ENCODE measurements around the gene BACH2.
A peak's percentile ranks its signal among the peaks of the same experiment; 100 is the strongest.
"Not testable (repeated sequence)": the region's sequence is repeated elsewhere in the genome, so short reads cannot be mapped to it uniquely, and the experiment has no call there.

BACH2 gene

DNA sequence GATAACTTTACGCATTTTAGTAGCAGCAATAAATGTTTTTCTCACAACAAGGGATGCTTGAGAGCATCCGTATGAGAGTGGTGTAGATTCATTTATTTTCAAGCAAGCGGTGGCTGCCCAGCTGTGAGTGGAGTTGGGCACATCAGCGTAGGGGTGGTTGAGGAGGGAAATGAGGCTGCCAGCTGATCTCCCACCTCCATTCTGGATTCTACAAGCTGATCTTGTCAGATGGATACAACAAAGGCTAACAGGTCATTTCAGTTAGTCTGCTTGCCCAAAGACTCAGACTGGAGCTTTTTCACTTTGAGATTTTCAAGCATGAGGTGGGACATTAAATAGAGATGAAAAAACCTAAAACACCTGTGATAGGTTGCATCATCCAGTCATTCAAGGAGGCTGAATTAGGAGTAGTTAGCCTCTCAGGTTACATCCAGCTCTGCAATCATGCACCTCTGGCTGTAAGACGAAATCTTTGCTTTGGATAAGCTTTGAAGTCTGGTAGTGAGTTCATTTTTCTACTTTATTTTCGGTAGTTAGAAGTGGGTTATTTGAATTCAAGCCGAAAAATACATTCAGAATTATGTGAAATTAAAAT, 1.9 kb upstream of the BACH2 start:
- DNase-seq = no peak

DNA sequence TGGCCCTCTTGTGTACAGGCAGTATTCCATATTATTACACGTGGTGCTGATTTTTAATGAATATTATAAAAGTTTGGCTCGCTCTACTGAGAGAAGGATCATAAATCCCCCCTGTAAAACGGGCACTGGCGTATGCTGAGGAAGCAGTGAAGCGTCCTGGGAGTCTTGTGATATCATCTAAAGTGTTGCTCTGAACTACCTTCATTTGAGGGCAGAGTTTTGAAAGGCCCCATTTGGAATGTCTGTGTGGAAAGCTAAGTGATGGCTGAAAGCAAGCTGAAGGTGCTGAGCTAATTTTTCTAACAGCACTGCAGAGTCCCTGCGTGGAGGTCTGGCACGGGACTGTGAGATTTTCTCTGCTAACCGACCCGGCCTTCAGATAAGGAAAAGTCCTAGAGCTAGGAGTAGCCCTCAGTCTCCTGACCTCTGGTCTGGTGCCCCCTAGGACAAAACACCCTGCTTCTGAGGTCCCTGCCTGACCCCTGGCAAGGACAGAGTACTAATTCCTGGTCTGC, 1.3 kb upstream of the BACH2 start:
- DNase-seq = no peak

DNA sequence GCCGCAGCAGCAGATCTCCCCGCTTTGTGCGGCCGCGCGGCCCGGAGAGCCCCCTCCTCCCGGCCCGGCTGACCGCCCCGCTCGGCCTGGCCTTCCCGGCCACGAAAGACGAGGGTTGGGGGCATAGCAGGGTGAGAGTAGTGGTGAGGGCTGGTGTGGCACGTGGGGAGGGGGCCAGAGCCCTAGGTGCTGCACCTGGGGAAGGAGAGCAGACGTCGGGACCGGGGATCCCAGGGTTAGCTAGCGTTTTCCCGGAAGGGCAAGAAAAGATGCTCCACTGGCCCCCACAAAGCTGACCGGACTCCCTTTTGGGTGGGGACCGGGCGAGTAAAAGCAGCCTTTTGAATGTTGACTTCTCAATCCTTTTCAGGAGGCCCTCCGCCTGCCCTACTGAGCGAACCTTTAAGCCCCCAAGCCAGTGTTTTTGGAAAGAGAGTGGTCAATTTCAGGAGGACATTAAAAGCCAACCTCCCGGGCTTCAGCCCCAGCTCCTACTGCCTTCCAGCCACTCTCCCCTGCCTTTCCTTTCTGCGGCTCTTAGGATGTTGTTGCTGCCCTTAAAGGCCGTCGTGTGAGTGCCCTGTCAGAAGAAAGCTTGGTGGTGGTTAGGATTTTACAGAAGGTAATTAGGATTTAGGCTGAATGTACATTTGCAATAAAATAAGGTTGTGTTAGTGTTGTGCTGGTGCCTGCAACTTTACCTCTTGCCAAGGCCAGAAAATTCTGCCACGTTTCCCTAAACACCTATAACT, 648 bp upstream of the BACH2 start:
- no peak for DNase-seq

DNA sequence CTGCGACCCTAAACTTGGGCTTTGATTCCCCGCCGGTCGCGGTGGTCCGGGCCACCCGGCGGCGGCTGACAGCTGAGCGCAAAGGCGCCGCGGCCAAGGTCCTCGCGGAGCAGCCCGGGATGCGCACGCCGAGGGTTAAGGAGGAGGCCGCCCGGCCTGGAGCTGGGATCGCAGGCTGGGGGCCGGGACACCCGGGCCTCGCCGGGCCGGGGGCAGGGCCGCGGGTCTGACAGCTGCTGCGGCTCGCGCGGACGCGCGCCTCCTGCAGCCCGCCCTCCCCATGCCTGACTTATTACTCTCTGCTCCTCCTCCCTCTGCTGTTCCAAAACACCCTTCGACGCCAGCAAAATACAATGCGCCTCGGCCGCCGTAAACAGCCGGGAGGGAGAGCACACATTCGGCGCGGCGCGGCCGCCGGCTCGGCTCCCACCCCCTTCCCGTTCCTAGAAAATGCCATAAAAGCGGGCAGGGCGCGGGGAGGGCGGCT, 746 bp downstream of the BACH2 start:
- peak; percentile 86 for DNase-seq

DNA sequence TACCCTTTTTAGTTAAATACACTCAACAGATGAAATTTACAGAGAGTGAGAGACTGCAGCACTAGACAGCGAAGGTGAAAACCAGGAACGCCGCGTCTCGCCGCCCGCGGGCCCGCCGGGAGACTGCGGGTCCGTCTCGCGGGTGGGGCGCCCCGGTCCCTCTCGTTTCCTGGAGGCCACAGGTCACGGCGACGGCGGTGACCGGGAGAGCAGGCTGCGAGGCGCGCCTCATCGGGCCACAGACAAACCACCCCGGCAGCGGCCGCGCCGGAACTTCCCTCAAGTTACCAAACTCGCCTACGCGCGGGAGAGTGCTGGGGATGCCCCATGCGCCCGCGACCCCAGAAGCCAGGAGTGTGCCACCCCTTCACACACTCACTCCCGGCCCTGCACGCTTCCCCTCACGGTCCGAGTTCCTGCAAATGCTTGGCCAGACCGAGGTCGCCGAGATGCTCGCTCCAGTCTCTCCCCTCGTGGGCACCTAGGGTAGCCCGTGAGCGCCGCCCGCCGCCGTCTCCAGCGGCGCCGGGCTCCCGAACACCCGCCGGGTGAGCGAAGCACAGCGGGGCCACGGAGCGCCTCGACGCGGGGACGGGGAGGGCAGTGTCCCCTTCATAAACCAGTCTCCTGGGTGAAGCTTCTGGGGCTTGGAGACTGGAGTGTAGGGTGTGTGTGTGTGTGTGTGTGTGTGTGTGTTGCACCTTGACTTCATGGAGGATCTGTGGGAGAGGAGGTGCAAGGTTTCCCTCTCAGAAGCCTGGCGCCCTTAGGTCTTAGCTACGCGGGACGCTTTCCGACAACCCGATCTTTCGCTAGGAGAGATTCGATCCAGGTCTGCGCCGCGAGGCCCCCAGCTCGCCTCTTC, 1.4 kb downstream of the BACH2 start:
- peak; percentile 74 for DNase-seq

DNA sequence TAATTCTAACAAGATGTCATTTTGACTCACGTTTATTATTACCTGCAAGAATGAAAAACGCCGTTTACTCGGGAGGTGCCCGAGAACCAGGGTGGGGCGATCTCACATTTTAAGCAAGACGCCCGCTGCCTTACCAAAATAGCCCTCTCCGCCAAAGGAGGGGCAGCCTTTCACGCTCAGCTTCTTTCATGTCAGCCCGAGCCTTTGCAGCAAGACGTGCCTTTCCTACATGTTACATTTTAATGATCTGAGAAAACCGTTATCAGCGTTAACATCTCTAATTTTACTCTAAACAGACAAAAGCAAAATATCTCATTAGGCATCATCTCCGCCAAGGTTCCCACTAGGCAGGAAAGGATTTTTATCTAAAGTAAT, 2.0 kb downstream of the BACH2 start:
- DNase-seq = peak; percentile 44

DNA sequence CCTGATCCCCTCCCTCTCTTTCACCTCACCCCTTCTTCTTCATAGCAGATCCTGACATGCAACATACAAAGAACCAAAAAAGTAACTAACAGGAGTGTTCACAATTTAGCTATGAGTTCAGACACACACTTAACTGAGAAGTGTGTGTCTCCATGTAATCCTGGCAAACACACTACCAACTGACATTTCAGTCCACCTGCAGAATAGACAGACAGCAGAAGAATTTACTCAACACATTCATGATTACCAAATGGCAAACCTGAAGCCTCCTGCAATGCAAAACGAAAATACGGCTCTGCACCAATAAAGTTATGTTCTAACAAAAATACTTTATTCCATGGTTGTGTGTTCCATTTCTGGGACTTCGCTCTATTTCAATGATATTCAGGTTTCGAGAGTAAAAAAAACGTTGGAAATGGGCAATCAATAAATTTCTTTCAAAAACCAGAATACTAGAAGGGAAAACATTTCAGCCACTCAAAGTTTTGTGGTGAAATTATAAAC, 2.6 kb downstream of the BACH2 start:
- DNase-seq = no peak

DNA sequence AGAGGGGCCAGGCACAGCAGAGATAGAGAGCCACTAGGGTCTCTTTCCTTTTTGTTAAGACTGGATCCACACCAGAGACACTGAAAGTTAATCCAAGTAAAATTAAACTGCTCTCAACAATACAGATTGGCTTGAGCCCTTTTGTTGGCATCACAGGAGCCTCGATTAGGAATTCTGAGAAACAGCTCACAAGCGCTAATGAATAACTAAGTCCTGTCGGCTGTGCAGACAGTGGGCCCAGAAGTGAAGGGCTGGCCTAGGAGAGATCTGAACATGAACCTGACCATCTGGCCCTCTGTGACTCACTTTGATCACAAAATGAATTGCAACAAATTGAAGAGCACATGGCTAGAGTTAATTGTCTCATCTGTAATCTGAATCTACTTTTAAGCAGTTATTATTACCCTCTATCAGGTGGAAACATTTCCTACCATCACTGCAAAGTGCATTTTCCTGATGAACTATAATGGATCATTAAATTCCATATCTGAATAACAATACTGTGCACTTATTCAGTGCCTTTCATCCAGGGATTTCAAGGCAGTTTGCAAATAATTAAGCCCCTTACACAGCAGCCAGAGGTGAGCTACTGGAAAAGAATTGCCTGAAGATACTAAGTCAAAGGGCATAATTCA, 3.2 kb downstream of the BACH2 start:
- DNase-seq = no peak

DNA sequence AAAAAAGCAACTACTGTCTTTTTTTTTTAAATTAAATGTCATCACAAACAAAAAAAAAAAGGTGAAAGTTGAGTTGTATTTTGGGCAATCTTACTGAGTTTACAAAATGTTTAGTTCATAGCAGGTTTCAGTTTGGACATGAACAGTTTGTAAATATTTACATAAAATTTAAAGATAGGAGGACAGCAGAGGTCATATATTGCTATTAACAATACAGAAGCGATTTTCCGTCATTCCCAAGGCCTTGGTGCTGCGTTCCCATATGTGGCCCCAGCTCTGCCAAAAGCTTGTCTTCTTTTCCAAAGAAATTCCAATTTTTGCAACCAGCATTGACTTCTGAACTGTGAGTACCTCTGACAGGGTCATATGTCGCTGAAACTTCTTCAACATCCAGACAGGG, 5.1 kb downstream of the BACH2 start:
- DNase-seq = no peak

DNA sequence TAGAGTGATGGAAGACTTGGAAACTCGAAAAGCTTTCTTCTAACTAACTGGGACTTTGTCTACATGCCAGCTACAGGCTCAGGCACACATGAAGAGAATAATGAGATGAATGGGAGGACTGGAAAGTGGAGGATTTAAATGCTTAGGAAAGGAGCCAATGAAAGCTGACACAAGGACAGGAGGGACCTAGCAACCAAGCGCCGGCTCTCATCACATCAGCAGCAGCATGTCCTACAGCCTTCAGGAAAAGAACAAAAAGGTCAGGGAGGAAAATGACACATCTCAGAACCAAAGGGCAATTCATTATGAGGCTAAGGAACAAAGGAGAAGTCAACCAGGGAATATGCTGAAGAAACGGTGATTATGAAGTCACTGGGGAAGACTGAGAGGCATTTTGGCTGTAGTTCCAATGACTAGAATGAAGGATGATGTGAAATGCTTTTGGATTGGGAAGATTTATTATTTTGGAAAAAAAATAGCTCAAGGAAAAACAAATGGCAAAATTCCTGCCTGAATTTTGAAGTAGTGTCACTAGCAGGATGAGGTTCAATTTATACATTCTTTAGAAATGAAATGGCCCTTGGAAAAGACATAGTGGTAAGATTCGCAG, 5.7 kb downstream of the BACH2 start:
- DNase-seq = no peak

DNA sequence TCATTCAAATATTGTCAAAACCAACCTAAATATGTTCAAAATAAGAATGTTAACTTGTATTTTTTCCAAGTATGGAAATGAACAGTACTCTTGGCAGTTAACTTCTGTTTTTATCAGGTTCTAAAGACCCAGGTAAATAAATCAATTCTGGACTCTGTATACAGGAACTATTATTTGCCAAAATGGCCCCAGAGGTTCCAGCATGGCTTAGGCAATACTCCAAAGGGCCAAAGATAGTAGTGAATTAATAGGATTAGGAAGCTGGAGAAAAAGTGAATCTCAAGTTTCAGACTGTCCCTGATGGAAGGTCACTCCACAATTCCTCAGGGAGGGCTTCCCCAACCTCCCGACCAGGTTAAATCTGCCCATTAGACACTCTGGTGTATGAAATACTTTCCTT, 6.7 kb downstream of the BACH2 start:
- DNase-seq = no peak

DNA sequence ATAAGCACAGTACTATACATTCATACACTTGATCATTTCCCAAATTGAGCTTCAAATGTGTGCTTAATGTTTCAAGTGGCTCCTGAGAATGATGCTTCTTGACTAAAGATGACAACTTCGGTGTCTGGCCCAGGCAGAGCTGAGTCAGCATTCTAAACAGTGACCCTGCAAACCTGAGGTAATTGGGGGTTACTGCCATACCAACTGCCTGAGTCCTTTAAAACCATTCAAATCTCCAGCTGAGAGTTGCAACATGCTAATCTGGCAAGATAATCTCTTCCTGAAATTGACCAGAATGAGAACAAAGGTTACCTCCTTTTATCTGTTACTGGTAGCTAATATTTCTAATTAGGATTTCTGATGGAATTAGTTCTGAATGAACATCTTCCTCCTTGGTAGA, 8.2 kb downstream of the BACH2 start:
- DNase-seq = no peak

DNA sequence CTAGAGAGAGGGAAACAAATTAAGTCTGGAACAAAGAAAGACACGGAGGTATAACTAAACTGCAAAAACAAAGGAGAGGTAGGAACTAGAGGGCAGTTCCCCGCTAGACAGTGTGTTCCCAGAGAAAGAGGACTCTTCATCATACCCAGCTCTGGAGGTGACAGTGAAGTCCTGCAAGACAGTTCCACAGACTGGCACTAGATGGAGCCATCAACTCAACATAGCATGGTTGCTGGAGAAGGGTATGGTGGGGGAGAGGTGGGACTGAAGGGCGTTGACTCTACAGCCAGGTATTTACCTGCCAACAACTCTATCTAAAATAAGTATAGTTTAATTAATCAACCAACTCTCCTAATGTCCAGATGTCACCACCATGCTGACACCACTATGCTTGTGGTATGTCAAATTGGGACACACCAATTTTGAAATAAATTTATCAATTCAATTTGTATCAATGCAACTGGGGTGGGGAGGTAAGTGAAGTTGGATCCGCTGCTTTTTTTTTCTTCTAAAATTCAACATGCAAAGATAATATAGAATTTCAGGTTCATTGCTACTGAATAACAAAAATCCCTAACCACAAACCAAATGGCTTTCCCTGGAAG, 9.7 kb downstream of the BACH2 start:
- no peak for DNase-seq

DNA sequence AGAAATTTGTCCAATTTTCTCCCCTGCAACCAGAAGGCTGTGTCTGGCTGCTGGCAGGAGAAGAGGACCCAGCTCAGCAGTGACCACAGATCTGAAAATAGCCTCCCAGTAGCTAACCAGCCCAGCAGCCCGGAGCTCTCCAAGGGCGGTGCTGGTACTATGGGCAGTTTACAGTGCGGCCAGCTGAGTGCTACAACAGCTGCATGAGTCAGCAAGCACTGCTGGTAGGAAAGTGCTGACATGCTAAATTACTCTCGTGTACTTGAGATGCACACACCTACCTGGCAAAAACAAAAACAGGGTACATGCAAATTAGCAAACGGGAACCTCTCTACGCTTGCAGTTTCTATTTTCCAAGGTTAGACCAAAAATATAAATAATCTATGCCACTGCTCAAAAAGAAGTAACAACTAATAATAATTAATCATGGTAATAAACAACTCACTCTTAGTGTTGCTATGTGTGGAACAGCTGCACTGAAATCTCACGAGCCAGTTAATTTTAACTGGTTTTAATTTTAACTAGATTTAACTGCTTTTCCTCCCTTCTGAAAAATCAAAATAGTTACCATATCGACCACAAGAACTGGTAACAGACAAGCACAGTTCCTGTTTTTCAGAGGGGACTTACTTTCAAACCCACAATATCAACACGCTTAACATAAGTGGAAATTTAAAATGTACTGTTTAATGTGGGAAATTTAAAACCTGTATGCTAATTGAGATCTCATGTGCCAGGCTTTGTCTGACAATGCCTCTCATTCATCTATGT, 10.8 kb downstream of the BACH2 start:
- DNase-seq = peak; percentile 90

DNA sequence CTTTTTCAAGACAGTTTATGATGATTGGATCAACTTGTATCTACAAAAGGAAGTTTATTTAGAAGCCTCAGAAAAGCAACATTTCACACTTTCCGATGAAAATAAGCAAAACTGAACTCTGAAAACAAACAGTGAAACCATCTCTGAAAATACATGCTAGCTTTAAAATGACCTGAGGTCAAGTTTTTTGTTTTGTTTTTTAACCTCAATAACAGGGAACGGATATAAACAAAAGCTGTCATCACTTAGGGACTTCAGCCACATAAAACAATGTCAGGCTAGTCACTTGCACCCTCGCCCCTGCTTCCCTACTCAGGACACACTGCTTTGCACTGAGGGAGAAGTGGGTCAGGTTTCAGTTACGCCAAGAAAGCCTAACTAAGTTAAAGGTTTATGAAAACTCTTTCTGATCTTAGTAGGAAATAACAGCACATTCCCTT, 11.6 kb downstream of the BACH2 start:
- DNase-seq = no peak

DNA sequence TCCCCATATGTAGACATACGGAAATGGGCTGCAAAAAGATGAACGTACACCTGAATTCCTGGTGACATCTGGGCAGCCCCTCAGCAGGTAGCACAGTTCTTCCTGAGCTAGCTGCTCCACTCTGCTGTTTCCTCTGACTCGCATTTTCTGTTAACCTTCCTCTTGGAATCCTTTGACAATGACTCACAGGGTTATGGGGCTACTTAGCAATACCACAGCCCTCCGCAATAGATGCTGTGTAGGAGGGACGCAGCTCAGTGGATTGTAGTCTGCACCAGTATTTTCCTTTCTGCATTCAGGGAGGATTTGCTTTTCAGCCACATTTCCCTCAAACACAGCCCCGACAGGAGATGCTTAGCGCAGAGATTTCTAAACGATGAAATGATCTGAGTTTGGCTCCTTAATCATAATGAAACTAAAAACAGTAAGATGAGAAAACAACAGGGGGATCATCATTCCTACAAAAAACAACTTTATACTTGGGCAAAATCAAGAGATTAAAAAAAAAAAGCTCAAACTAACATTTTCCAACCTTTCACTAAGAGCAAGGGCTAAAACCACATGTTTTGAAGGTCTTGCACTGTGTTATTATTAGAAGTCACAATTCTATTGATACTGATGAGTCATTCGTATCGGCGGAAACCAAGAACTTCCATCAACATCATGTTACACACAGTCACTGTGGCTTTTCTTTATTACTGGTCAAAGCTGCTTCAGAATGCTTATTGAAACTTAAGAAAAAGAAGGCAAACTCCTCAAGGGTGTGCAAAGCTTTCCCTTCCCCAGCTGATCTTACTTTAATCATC, 12.2 kb downstream of the BACH2 start:
- peak; percentile 54 for DNase-seq

DNA sequence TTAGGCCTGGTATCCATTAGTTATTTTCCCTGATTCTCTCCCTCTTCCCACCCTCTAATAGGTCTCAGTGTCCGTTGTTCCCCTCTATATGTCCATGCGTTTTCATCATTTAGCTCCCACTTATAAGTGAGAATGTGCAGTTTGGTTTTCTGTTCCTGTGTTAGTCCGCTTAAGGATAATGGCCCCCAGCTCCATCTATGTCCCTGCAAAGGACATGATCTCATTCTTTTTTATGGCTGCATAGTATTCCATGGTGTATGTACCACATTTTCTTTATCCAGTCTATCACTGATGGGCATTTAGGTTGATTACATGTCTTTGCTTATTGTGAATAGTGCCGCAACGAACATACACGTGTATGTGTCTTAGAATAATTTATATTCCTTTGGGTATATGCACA, 14.4 kb downstream of the BACH2 start:
- not testable (repeated sequence) for DNase-seq

DNA sequence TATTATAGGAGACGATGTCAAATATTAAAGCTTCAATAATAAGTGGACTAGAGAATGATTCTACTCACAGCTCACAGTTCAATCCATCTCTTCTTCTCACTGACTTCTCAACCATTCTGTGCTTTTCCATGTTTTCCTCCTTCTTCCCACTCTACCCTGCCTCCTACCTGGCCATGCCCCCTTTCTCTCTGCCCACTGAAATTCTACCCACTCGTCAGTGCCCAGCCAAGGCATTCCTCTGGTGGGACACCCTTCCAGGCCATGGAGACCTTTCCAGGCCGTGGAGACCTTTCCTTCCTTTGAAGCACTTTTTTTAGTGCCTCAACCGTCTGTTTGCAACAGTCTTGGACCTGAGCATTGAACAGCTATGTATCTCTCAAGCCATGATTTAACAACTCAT, 18.5 kb downstream of the BACH2 start:
- DNase-seq = no peak

DNA sequence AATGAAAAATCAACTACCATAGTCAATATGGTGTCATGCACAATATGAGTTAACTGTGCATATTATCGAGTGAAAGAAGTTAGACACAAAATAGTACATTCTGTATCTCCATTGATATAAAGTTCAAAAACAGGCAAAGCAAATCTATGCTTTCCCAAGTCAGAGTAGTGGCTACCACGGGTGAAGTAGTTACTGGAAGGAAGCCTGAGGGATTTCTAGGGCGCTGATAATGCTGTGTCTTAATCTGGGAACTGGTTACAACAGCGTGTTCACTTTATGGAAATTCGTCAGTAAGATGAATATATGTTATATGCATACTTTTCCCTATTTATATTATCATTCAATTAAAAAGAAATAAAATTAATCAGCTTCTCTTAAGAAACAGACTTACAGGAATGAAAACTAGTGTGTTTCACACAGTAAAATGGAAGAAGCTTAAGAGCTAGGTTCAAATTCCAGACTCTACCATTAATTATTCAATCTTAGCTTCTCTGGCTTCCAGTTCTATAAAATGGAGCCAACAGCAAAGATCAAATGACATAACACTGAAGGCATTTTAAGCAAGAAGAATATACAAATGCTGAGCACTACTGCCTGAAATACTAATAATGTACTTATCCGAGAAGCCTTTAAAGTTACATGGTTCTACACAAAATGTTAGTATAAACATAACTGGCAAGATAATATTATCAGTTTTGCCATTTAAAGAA, 19.2 kb downstream of the BACH2 start:
- no peak for DNase-seq
